MCF 10A (cell line): ENCODE measurements around the gene MED26. TPM values are rescaled to one million over a fixed set of nuclear protein-coding genes. Genes with fewer than 3 reads are reported as not detected.

ENCODE experiments used
- BruUV-seq: library from RNA; stranded (reverse); fragments of 400-500 nt; replicated peaks from 2 replicates; lab custom pipeline; 2021; lab: Mats Ljungman, UMichigan
- CTCF ChIA-PET: fragments of 300-600 bp; sonication (Branson Sonifier 250); formaldehyde crosslinking; extraction: SDS; loops from one replicate; lab custom pipeline; 2021; ENCODE audit warnings: antibody characterized with exemption, inconsistent platforms; lab: Yijun Ruan, JAX
- POLR2A ChIA-PET: fragments of 300-600, 350-650 bp; sonication (Branson Sonifier 250); formaldehyde crosslinking; extraction: SDS; loops from one replicate; lab custom pipeline; 2020; ENCODE audit warnings: antibody characterized with exemption, inconsistent platforms; lab: Yijun Ruan, JAX
- DNase-seq: peaks from one replicate; pipeline ENCODE4 v3.0.0-alpha.2; 2018; ENCODE audit not compliant: unreplicated experiment
- H3K27ac Mint-ChIP-seq: one replicate; pipeline ENCODE4 v1.8.0; 2022; ENCODE audit warnings: mild to moderate bottlenecking, low read depth, mixed read lengths; ENCODE audit not compliant: unreplicated experiment
- H3K27me3 Mint-ChIP-seq: one replicate; pipeline ENCODE4 v1.8.0; 2022; ENCODE audit warnings: mixed read lengths; ENCODE audit not compliant: insufficient read depth, unreplicated experiment
- H3K36me3 Mint-ChIP-seq: one replicate; pipeline ENCODE4 v1.8.0; 2022; ENCODE audit warnings: mild to moderate bottlenecking, moderate library complexity, mixed read lengths; ENCODE audit not compliant: insufficient read depth, unreplicated experiment
- H3K4me1 Mint-ChIP-seq: one replicate; pipeline ENCODE4 v1.8.0; 2022; ENCODE audit warnings: mixed read lengths; ENCODE audit not compliant: insufficient read depth, unreplicated experiment
- H3K4me3 Mint-ChIP-seq: one replicate; pipeline ENCODE4 v1.8.0; 2022; ENCODE audit warnings: mild to moderate bottlenecking, moderate library complexity, mixed read lengths; ENCODE audit not compliant: unreplicated experiment
- H3K9me3 Mint-ChIP-seq: one replicate; pipeline ENCODE4 v1.8.0; 2022; ENCODE audit warnings: mixed read lengths; ENCODE audit not compliant: unreplicated experiment
- CTCF ChIP-seq: fragments of 200-600 bp; IDR thresholded peaks from one replicate; pipeline ENCODE4 v1.8.0; 2022; ENCODE audit warnings: antibody characterized with exemption, mild to moderate bottlenecking; ENCODE audit not compliant: unreplicated experiment
- intact Hi-C: fragments of 100-400 bp; cut with micrococcal nuclease; formaldehyde crosslinking; loops from 2 replicates; pipeline ENCODE4 v1.14.1; 2022
- total RNA-seq: library from RNA; stranded (reverse); gene quantifications from 2 replicates; pipeline ENCODE4 v1.2.3, GENCODE V29; 2022

The MED26 gene
- total RNA-seq, 1 experiment from 2014 or later, result 12.9 TPM

- BruUV-seq, result no TSS peak
- Mint-ChIP-seq H3K4me3 (no peak overlapping the region), H3K27ac (peak overlapping the region; percentile 11), H3K27me3 (no peaks in the 10 kb centered on the region), H3K4me1 (peaks cover 25% of the 10 kb centered on the region), H3K36me3 (no peaks in the 10 kb centered on the region), H3K9me3 (no peaks in the 10 kb centered on the region)
- ChIA-PET POLR2A (interaction anchor here (1.1 kb wide), 1 partner anchor 15 kb away, joined by 3 read pairs; no protein-coding TSS in a partner anchor), CTCF (no interaction called here)
- no peak for TF ChIP-seq CTCF
- intact Hi-C loops, result no loop called here
- no peak for DNase-seq
Observed at GRCh38 chr19:16594681-16595091, 33.3 kb downstream of the MED26 start.

GRCh38 chr19:16594131-16594586 is 33.8 kb downstream of the MED26 start:
- ChIA-PET POLR2A (no interaction called here), CTCF (no interaction called here)
- Mint-ChIP-seq H3K27me3 (no peaks in the 10 kb centered on the region), H3K36me3 (no peaks in the 10 kb centered on the region), H3K27ac (no peak overlapping the region), H3K4me3 (no peak overlapping the region), H3K9me3 (no peaks in the 10 kb centered on the region), H3K4me1 (peaks cover 25% of the 10 kb centered on the region)
- no peak for TF ChIP-seq CTCF
- DNase-seq, result no peak
- no TSS peak for BruUV-seq
- intact Hi-C loops, result no loop called here

GRCh38 chr19:16593181-16593580 is 34.8 kb downstream of the MED26 start:
- peaks cover 25% of the 10 kb centered on the region for H3K4me1 Mint-ChIP-seq
- no peak overlapping the region for H3K27ac Mint-ChIP-seq
- CTCF ChIA-PET, result no interaction called here
- POLR2A ChIA-PET, result no interaction called here
- intact Hi-C loops, result no loop called here
- no peaks in the 10 kb centered on the region for H3K27me3 Mint-ChIP-seq
- H3K4me3 Mint-ChIP-seq, result no peak overlapping the region
- no TSS peak for BruUV-seq
- no peaks in the 10 kb centered on the region for H3K9me3 Mint-ChIP-seq
- no peaks in the 10 kb centered on the region for H3K36me3 Mint-ChIP-seq
- no peak for DNase-seq
- TF ChIP-seq CTCF, result no peak

- Mint-ChIP-seq H3K27me3 (no peaks in the 10 kb centered on the region), H3K4me1 (peaks cover 25% of the 10 kb centered on the region), H3K27ac (no peak overlapping the region), H3K36me3 (no peaks in the 10 kb centered on the region), H3K4me3 (no peak overlapping the region), H3K9me3 (no peaks in the 10 kb centered on the region)
- CTCF ChIA-PET, result interaction anchor here (0.9 kb wide), 1 partner anchor 18 kb away, joined by 4 read pairs; no protein-coding TSS in a partner anchor
- no TSS peak for BruUV-seq
- POLR2A ChIA-PET, result interaction anchor here (1.7 kb wide), 1 partner anchor 10 kb away, joined by 3 read pairs; no protein-coding TSS in a partner anchor
- no peak for TF ChIP-seq CTCF
- DNase-seq, result peak; percentile 58
- intact Hi-C loops, result no loop called here
Observed at GRCh38 chr19:16591803-16592556, 36.0 kb downstream of the MED26 start.
